Common myeloid progenitor, CD34-positive (primary cell): ENCODE results near the gene BTBD8.

Experiments
- CTCF ChIA-PET: fragments of 350-600 bp; sonication (Branson Sonifier 250); formaldehyde crosslinking; loops from one replicate; lab custom pipeline; 2021; ENCODE audit warnings: antibody characterized with exemption; lab: Charles Lee
- POLR2A ChIA-PET: fragments of 350-600 bp; sonication (Branson Sonifier 250); formaldehyde crosslinking; loops from one replicate; lab custom pipeline; 2021; ENCODE audit warnings: antibody characterized with exemption; lab: Charles Lee
- DNase-seq, 3 donors: peaks; one replicate each; pipeline versions ENCODE4 v3.0.0 to v3.0.0-alpha.2; 2013
- H3K27ac ChIP-seq, 2 experiments: 1 replicate in 1 of 2; 2 replicates in 1 of 2; pipeline ENCODE4 v1.7.0; 2013; ENCODE audit warnings: inconsistent platforms in 2 of 2, low read length in 2 of 2, mild to moderate bottlenecking in 2 of 2, low read depth in 1 of 2, moderate library complexity in 1 of 2; ENCODE audit not compliant: severe bottlenecking in 2 of 2, insufficient read depth in 1 of 2, poor library complexity in 1 of 2
- H3K27me3 ChIP-seq, 5 experiments: replicated peaks in 2 of 5; 1 replicate in 3 of 5; 2 replicates in 2 of 5; pipeline versions ENCODE4 v1.6.1 to v1.7.0; 2013; ENCODE audit warnings: low read length in 4 of 5, mild to moderate bottlenecking in 2 of 5, moderate library complexity in 2 of 5, inconsistent platforms in 1 of 5; ENCODE audit not compliant: insufficient read depth in 5 of 5, control insufficient read depth in 4 of 5
- H3K36me3 ChIP-seq, 4 experiments: 1 replicate in 2 of 4; 2 replicates in 2 of 4; pipeline versions ENCODE4 v1.6.1 to v1.7.0; 2013; ENCODE audit warnings: low read length in 3 of 4, control low read depth in 1 of 4, mild to moderate bottlenecking in 1 of 4; ENCODE audit not compliant: control insufficient read depth in 4 of 4, insufficient read depth in 4 of 4
- H3K4me1 ChIP-seq, 4 experiments: 1 replicate in 3 of 4; 2 replicates in 1 of 4; pipeline versions ENCODE4 v1.6.1 to v1.7.1; 2013; ENCODE audit warnings: low read length in 3 of 4, mild to moderate bottlenecking in 3 of 4, control low read depth in 1 of 4, inconsistent platforms in 1 of 4, moderate library complexity in 1 of 4; ENCODE audit not compliant: control insufficient read depth in 4 of 4, insufficient read depth in 4 of 4; ENCODE audit errors: control extremely low read depth in 1 of 4
- H3K4me3 ChIP-seq, 7 experiments: 1 replicate in 4 of 7; 2 replicates in 3 of 7; pipeline versions ENCODE4 v1.5.1 to v1.7.0; 2013; ENCODE audit warnings: mild to moderate bottlenecking in 7 of 7, low read length in 6 of 7, moderate library complexity in 6 of 7, inconsistent platforms in 2 of 7, low read depth in 2 of 7, control low read depth in 1 of 7; ENCODE audit not compliant: insufficient read depth in 4 of 7, control insufficient read depth in 1 of 7; ENCODE audit errors: extremely low read depth in 1 of 7
- H3K9me3 ChIP-seq, 5 experiments: 1 replicate in 4 of 5; 2 replicates in 1 of 5; pipeline versions ENCODE4 v1.6.1 to v1.7.1; 2013; ENCODE audit warnings: low read length in 4 of 5, mild to moderate bottlenecking in 2 of 5, inconsistent platforms in 1 of 5, low read depth in 1 of 5, moderate library complexity in 1 of 5; ENCODE audit not compliant: control insufficient read depth in 4 of 5, insufficient read depth in 2 of 5; ENCODE audit errors: control extremely low read depth in 1 of 5
- WGBS: methylation state at CpG from one replicate; pipeline ENCODE4 v1.1.5; 2013; ENCODE audit not compliant: insufficient coverage; 5-methylcytosine and 5-hydroxymethylcytosine counted together

The BTBD8 gene

DNA sequence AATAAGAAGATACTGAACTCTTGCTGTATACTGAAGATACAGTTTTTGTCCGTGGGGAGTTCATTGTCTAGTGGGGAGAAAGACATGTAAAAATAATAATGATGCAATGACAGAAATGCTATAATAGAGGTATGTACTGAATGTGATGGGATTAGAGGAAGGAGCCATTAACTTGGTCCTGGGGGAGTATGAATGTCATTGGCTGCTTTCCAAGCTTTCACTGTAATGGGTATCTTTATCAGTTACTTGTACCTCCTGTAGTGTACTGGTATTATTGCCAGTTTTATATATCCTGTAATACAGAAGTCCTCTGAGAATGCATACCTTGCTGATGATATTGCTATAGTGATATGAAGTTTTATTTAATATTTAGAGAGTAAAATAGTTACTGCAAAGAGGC, 7.4 kb downstream of the BTBD8 start:
- CTCF ChIA-PET, result no interaction called here

DNA sequence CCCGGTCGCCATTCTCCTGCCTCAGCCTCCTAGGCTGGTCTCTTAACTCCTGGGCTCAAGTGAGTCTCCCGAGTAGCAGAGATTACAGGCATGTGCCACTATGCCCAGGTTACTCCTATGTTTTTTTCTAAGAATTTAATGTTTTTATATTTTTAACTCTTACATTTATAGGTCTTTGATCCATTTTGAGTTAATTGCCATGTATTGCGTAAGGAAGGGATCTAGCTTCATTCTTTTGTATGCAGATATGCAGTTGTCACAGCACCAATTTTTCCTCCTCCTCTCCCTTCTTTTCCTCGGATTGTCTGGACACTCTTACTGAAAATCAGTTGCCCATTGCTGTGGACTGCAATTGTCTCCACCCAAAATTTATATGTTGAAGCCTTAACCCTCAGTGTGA, 11.5 kb downstream of the BTBD8 start:
- ChIA-PET CTCF (interaction anchor here (1.0 kb wide), 1 partner anchor 95 kb away, joined by 3 read pairs; no protein-coding TSS in a partner anchor), POLR2A (no interaction called here)
- no peak overlapping the region for H3K4me3 ChIP-seq
- H3K27me3 ChIP-seq, result no peaks in the 10 kb centered on the region
- H3K9me3 ChIP-seq, result peaks cover 0 to 14% (median 5%) of the 10 kb centered on the region in 5 experiments
- H3K27ac ChIP-seq, result no peak overlapping the region
- no peak for DNase-seq
- 100% methylated on average over 2 of the region's 5 CpGs for WGBS
- peaks cover 0 to 9% (median 1%) of the 10 kb centered on the region in 4 experiments for H3K4me1 ChIP-seq
- peaks cover 0 to 19% (median 4%) of the 10 kb centered on the region in 4 experiments for H3K36me3 ChIP-seq

More for the DNA sequence above, 7.4 kb downstream of the BTBD8 start:
- Histone ChIP-seq H3K27ac (no peak overlapping the region), H3K4me1 (no peaks in the 10 kb centered on the region), H3K27me3 (no peaks in the 10 kb centered on the region), H3K9me3 (peaks cover 0 to 31% (median 18%) of the 10 kb centered on the region in 5 experiments), H3K36me3 (peaks cover 0 to 23% (median 3%) of the 10 kb centered on the region in 4 experiments), H3K4me3 (no peak overlapping the region)
- DNase-seq, result no peak
- POLR2A ChIA-PET, result no interaction called here
- WGBS, result 100% methylated on average over 1 of the region's 1 CpG

DNA sequence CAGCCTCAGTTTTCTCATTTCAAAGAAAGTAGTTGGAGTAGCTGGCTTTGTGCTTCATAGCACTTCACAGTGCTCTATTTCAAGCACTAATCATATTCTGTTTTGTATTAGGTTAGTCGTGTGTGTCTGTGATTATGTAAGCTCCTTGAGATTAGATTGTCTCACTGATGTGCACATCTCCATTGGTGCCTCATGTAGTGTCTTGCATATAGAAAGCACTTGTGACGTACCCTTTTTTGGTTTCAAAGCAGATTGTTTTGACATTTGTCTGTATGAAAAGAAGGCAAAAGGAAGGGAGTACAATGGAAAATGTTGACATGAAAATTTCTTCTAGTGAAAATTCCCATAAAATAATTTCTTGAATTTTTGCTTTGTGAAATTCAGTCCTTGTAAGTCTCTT, 13.9 kb downstream of the BTBD8 start:
- Histone ChIP-seq H3K27ac (no peak overlapping the region), H3K4me1 (peaks cover 0 to 12% (median 1%) of the 10 kb centered on the region in 4 experiments), H3K27me3 (no peaks in the 10 kb centered on the region), H3K36me3 (peaks cover 0 to 12% (median 5%) of the 10 kb centered on the region in 4 experiments), H3K9me3 (no peaks in the 10 kb centered on the region), H3K4me3 (no peak overlapping the region)
- 100% methylated on average over 2 of the region's 2 CpGs for WGBS
- no peak for DNase-seq
- ChIA-PET POLR2A (no interaction called here), CTCF (no interaction called here)

DNA sequence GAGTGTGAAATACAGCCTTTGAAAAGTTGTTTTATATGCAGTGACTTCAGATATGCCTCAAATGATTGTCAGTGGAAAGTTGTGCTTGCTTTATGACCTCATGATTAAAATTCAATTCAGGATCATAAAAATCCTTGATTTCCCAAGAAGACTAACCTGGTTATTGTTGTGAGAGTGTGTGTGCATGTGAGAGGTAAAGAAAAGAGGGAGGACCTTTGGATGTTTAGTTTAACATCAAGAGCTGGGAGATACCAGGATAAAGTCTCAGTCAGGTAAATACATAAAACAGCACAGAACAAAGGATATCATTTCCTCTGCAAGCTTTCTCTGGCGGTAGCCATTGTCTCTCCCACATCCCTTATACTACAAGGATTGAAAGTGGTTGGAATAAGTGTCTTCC, 14.4 kb downstream of the BTBD8 start:
- H3K4me1 ChIP-seq, result peaks cover 0 to 12% (median 1%) of the 10 kb centered on the region in 4 experiments
- POLR2A ChIA-PET, result no interaction called here
- H3K36me3 ChIP-seq, result peaks cover 0 to 8% (median 3%) of the 10 kb centered on the region in 4 experiments
- no peak for DNase-seq
- no peak overlapping the region for H3K4me3 ChIP-seq
- no peaks in the 10 kb centered on the region for H3K27me3 ChIP-seq
- CTCF ChIA-PET, result no interaction called here
- H3K9me3 ChIP-seq, result no peaks in the 10 kb centered on the region
- H3K27ac ChIP-seq, result no peak overlapping the region
- no CpG with 5 or more reads among the region's 1 CpG for WGBS

DNA sequence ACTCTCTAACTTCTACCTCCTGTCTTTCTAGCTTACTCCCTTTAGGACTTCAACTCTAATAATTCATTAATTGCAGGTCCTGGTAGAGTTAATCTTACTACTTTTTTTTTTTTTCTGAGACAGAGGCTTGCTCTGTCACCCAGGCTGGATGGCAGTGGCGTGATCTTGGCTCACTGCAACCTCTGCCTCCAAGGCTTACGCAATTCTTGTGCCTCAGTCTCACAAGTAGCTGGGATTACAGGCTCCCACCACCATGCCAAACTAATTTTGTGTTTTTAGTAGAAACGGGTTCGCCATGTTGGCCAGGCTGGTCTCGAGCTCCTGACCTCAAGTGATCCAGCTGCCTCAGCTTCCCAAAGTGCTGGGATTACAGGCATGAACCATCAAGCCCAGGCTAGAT, 15.7 kb downstream of the BTBD8 start:
- no peak for DNase-seq
- 100% methylated on average over 5 of the region's 5 CpGs for WGBS
- Histone ChIP-seq H3K36me3 (peaks cover 0 to 5% (median 0%) of the 10 kb centered on the region in 4 experiments), H3K4me3 (no peak overlapping the region), H3K27ac (no peak overlapping the region), H3K9me3 (no peaks in the 10 kb centered on the region), H3K4me1 (peaks cover 0 to 12% (median 1%) of the 10 kb centered on the region in 4 experiments), H3K27me3 (no peaks in the 10 kb centered on the region)
- CTCF ChIA-PET, result interaction anchor here (0.6 to 1.0 kb wide), 2 partner anchors 15 to 282 kb away, joined by 3 read pairs; no protein-coding TSS in a partner anchor
- POLR2A ChIA-PET, result no interaction called here

DNA sequence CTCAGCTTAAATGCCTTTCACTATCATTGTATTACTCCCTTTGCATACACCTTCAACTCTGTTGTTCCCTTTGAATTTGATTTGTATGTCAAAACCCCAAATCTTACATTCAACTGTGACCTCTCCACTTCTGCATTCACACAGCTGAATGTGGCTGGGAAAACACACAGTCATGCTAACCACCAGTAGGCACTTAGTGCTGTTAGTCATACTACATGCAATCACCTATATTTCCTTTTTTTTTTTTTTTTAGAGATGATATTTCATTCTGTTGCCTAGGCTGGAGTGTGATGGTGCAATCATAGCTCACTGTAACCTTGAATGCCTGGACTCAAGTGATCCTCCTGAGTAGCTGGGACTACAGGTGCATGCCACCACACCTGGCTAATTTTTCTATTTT, 16.2 kb downstream of the BTBD8 start:
- ChIA-PET CTCF (interaction anchor here (0.6 to 1.0 kb wide), 2 partner anchors 16 to 283 kb away, joined by 3 read pairs; no protein-coding TSS in a partner anchor), POLR2A (no interaction called here)
- no peak overlapping the region for H3K4me3 ChIP-seq
- no peak overlapping the region for H3K27ac ChIP-seq
- peaks cover 0 to 12% (median 1%) of the 10 kb centered on the region in 4 experiments for H3K4me1 ChIP-seq
- DNase-seq, result peak; percentile 47 to 93 (median 92)
- no peaks in the 10 kb centered on the region for H3K27me3 ChIP-seq
- no peaks in the 10 kb centered on the region for H3K9me3 ChIP-seq
- peaks cover 0 to 5% (median 0%) of the 10 kb centered on the region in 4 experiments for H3K36me3 ChIP-seq

DNA sequence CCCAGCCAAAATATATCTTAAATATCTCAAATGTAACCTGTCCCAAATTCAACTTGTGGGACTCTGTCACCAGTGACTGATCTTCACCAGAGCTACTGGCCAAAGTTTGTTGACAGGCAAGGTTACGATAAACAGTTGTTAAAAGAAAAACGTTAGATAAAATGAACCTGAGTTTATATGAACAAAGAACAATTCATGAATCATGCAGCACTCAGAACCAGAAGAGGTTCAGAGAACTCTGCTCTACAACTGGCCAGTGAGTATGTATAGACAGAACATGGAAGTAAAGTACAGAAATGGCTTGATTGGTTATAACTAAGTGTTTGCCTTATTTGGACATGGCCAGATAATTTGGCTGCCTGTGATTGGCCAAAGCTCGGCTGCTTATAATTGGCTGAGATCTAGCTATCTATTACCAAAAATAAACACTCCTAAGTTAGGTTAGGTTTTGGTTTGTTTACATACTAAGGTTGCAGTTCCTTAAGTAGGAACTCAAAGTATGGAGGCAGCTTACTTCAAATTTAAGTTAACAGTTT, 25.5 kb downstream of the BTBD8 start:
- CTCF ChIA-PET, result no interaction called here
- no peak for DNase-seq
- Histone ChIP-seq H3K9me3 (no peaks in the 10 kb centered on the region), H3K36me3 (peaks cover 0 to 20% (median 5%) of the 10 kb centered on the region in 4 experiments), H3K27ac (no peak overlapping the region), H3K27me3 (no peaks in the 10 kb centered on the region), H3K4me1 (no peaks in the 10 kb centered on the region), H3K4me3 (no peak overlapping the region)
- WGBS, result 94% methylated on average over 2 of the region's 3 CpGs
- POLR2A ChIA-PET, result no interaction called here
